Measurements from ENCODE around the gene PARP1.

The PARP1 gene

DNA sequence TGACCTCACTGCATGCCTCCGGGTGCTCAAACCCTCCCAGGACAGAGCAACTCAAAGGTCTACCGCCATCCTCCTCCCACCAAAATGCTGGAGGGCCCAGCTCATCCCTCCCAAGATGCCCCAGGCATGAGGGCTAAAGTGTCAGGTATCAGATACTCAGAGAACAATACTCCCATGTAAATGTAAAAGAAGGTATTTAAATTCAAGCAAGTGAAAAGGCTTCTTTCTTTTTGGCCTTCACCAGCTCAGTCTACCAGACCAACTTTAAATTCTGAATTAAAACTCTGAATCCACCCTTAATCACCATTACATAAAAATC lies 3.0 kb downstream of the PARP1 start:
- DNase-seq = no peak

DNA sequence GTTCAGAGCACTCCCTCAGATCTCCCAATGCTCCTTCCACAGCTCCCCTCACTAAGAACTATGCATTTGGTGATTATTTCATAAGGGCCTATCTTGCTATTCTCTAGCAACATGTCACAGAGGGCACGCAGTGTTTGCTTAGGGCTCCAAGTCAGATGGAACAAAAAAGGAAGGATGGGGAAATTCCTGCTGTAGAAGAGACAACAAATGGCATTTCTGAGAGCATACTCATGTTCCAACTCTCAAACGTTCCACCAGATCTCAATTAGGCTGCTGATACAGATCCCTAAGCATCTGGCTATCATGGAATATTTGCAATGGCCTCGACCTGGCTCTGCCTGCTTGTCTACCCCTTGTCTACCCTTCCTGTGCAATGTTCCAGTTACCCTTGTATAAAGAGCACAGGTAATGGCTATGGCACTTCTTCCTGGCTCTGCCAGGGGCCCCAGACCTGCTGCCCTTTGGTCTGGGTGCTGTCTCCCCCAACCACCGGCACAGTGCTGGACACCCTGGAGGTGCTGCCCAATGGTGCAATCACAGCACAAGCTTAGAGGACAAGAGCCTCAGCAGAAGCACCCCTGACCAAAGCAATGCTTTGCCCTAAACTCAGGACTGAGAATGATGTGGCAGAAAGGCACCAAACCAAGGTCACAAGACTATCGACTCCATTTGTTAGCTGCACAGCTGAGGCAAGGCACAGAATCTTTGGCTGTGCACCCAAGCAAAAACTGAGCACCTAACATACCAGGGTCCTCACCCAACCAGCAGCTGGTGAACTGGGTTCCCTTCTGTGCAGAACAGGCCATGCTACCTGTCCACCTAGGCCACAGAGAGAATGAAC lies 3.6 kb downstream of the PARP1 start:
- DNase-seq = no peak

DNA sequence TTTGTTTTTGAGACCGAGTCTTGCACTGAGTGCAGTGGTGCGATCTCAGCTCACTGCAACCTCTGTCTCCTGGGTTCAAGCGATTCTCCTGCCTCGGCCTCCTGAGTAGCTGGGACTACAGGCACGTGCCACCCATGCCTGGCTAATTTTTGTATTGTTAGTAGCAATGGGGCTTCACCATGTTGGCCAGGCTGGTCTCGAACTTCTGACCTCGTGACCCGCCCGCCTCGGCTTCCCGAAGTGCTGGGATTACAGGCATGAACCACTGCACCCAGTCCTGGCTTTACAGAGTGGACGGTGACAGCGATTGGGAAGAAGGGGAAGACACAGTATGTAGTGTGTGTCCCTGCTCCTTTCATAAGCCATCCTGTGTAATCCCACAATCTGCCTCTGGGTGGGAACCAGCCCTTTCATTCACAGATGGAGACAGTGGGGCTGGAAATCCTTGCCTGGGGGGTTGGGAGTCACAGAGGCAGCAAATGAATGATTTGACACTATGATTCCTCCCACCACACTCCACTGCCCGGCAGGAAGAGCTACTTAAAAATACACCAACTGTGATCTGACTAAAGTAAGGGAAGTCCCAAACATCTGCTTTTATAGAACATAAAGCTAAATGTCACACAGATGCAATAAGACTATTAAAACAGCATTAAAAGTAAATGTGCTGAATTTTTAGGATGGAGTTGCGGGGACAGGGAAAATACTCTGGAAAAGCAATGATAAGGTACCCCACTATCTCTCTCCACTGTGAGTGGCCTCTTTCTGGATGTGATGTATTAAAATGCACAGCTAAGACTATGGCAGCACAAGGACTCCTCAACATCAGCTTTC lies 4.5 kb downstream of the PARP1 start:
- peak in 1 of 2 experiments; percentile 2 for DNase-seq

DNA sequence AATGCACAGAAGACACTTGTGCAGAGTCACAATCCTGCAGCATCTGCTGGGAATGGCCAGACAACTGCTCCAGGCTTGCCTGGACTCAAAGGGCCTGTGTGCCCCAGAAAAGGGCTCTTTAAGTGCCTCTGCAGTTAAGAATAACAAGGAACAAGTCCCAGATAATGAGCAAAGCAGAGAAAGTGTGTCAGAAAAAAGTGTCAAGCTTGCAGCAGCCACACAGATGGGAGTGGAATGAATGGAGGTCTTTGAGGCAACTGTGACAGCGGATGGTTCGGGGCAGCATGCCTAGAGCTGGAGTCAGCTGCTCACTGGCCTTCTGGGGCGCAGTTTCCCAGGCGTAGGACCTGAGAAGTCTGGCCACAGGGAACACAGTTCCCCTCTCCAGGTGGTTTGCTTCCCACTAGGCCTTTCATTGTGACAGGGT lies 5.1 kb downstream of the PARP1 start:
- no peak for DNase-seq

DNA sequence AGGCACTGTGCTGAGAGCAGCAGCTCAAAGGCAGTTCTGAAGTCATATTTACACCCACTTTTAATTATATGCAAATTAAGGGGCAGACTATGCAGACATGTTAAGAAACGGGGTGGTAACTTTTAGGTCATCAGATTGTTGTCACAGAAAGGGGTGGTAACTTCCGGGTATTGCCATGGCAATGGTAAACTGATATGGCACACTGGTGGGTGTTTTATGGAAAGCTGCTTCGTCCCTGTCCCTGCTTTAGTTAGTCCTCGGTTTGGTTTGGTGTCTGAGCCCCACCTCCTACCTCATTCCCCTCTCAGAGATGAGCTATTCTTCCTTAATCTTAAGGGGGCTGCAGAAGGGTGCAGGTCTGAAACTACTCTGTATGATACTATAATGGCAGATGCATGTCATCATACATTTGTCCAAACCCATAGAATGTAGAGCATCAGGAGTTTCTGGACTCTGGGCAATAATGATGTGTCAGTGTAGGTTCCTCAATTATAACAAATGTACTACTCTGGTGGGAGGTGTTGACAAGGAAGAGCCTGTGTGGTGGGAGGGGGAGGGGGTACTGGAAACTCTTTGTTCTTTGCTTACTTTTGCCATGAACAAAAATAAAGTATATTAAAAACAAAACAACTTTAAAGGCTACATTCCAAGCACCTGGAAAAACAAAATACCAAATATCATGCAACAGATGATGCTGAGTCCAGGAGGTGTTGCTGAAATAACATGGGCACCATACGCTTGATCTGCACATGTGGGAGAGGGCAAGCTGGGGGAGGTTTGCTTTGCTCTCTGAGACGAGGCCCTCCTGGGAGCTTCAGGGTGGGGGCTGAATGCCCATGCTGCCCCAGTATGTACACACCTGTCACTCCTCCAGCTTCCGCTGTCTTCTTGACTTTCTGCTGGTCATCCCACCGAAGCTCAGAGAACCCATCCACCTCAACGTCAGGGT lies 6.3 kb downstream of the PARP1 start:
- DNase-seq = no peak

DNA sequence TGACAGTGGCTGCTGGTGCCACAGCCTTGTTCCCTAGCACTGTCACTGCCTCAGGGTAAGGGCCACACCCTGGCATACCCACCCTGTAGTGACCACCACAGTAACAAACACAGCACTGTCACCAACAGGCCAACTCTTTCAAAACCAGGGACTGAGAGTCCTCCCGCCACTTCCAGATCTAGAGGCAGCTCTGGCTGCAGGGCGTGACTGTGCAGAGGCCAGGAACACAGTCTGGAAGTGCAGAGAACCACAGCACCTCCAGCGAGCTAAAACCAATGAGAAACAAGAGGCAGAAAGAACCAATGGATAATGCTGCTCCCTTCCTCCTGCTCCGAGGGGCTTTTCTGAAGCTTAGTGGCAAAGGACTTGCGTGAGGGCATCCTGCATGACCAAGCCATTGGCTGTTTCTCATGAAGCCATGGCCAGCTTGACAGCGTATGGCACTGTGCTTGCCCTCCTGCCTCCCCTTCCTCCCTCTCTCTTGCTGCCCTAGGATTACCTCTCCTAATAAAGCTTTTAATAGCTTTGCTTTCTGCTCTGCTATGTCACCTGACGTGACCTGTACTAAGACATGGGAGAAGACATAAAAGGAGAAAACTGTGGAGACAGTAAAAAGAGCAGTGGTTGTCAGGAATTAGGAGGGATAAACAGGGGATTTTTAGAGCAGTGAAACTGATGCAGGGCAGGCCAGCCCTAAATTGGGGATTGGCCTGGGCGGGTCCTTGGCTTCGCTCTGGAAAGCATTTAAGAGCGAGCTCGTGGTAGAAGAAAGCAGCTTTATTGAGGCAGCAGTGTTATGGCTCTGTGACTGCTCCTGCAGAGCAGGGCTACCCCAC lies 7.2 kb downstream of the PARP1 start:
- no peak for DNase-seq

DNA sequence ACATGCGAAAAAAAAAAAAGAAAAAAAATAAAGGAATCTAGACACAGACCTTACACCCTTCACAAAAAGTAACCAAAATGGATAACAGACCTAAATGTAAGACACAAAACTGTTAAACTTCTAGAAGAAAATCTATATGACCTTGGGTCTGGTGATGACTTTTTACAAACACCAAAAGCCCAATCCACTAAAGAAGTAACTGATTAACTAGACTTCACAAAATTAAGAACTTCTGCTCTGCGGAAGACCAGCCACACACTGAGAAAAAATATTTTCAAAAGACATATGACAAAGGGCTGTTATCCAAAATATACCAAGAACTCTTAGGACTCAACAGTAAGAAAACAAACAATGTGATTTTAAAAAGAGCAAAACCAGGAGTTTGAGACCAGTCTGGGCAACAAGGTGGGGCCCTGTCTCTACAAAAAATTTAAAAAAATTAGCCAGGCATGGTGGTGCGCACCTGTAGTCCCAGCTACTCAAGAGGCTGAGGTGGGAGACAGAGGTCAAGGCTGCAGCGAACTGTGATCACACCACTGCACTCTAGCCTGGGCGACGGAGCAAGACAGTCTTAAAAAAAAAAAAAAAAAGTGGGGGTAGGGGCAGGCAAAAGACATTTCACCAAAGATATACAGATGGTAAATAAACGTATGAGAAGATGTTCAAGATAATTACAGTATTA lies 9.8 kb downstream of the PARP1 start:
- no peak for DNase-seq

DNA sequence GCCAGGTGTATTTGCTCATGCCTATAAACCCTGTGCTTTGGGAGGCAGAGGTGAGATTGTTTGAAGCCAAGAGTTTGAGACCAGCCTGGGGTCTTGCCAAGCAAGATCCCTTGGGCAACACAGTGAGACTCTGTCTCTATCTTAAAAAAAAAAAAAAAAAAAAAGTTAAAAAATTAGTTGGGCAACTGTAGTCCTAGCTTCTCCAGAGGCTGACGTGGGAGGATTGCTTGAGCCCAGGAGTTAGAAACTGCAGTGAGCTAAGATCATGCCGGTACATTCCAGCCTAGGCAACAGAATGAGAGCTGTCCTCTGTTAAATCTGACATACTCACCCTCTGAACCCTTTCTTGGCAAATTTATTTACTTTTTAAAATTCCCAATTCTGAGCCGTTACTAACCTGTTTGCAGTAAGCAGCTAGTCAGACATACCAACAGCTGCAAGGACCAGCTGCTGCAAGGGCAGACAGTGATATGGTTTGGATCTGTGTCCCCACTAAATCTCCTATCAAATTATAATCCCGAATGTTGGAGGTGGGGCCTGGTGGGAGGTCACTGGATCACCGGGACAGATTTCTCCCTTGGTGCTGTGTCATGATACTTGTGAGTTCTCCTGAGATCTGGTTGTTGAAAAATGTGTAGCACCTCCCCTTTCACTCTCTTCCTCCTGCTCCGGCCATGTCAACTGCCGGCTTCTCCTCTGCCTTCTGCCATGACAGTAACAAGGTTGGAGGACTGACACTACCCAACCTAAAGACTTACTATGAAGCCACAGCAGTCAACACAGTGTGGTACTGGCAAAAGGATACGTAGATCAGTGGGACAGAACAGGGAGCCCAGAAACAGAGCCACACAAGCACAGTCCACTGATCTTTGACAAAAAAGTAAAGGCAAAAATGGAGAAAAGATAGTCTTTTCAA lies 10.6 kb downstream of the PARP1 start:
- no peak for DNase-seq

DNA sequence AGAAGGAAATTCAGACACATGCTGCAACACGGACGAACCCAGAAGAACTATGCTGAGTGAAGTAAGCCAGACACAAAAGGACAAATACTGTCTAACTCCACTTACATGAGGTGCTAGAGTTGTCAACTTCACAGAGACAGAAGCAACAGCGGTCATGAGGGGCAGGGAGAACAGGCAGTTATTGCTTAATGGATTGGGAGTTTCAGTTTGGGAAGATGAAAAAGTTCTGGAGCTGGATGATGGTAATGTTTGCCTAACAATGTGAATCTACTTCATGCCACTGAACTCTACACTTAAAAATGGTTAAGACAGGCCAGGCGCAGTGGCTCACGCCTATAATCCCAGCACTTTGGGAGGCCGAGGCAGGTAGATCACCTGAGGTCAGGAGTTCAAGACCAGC lies 12.1 kb downstream of the PARP1 start:
- DNase-seq = no peak

DNA sequence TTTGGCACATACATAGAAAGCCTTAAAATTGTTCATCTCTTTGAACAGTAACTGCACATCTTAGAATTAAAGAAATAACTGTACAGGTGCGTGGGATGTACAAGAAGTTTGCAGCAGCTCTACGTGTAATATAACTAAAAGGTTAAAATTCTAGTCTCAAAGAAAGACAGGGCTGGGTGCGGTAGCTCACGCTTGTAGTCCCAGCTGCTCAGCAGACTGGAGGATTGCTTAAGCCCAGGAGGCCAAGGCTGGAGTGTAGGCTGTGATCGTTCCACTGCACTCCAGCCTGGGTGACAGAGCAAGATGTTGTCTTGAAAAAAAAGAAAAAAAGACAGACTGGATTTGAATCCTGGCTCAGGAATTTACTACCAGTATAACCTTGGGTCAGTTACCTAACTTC lies 13.4 kb downstream of the PARP1 start:
- no peak for DNase-seq

DNA sequence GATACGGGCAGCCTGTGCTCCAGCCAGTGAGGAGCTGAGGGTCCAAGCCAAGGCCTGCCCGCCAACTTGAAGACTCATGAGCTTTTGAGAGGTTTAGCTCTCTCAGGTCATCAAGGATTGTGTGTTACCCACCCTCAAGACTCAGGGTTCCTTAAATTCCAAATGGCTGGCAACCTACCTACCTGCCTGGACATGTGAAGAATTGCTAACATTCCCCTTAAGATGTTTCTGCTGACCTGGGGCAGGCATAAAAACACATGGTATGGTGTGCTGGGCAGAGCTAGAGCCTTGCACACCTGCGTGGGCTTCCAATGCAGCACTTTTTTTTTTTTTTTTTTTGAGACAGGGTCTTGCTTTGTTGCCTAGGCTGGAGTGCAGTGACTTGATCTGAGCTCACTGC lies 17.2 kb downstream of the PARP1 start:
- DNase-seq = no peak

DNA sequence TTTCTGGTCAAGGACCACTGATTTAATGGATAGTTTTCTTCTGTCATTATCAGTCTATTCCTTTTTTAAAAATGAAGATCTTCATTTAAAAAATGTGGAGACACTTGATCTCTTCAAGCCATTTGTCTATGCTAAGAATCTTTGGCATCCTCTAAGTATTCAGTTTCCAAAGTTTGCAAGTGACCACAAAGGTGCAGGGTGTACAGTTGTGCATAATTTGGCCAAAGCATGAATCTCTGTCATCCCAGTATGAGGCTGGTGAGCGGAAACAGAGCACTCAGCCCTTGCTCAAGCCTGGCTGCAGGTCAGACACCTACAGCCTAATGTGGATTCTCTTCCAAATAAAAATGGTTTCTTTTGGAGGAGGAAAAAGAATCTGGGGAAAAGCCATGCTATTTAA lies 19.8 kb downstream of the PARP1 start:
- no peak for DNase-seq

DNA sequence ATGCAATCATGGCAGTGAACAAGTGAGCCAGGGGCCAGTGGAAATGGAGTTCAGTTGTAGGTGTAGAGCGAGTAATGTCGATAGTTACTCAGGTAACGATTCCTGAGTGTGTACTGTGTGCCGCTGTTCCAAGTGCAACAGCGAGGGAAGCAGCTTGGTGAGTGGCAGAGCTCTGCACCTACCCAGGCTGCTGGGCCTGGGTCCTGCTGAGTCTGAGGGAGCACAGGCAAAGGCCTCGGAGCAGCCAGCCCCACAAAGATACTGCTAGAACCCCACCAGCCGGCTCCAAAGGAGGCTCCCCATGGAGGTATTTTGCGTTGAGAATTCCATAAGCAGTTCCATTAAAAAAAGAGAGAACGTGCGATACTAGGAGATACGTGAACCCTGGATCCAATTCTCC lies 23.2 kb downstream of the PARP1 start:
- DNase-seq = no peak

DNA sequence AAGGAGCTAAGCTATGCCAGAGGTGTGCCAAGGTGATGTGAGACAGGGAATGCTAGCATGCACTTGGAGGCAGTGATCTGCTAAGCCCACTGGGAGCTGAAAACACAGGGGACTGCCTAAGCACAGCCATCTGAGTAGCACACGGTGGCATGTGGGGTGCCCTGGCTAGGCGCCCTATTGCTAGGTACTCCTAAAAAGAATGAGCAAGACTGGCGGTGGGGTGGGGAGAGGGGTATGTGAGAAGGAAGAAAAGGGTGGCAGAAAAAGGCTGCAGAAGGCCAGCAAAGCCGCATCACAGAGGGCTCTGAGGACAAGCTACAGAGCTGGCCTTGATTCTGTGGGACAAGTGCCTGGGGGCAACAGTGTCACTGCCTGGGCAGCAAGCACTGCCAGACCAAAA lies 23.9 kb downstream of the PARP1 start:
- DNase-seq = no peak

DNA sequence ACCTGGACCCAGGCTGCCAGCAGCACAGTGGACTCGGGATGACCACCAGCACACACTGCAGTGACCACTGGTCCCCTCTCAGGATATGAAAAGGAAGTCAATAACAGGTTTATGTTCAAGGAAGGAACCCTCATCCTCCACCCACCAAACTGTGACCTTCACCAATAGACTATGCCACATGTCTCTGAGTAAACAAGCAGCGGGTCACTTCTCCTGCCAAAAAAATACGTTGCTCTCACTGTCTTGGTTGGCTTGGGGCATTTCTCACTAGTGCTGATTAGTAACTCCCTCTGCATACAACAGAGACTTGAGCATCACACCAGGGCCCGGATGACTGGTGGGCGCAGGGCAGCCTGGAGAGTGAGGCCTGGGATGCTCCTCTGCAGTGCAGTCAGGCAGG lies 25.9 kb downstream of the PARP1 start:
- no peak for DNase-seq

DNA sequence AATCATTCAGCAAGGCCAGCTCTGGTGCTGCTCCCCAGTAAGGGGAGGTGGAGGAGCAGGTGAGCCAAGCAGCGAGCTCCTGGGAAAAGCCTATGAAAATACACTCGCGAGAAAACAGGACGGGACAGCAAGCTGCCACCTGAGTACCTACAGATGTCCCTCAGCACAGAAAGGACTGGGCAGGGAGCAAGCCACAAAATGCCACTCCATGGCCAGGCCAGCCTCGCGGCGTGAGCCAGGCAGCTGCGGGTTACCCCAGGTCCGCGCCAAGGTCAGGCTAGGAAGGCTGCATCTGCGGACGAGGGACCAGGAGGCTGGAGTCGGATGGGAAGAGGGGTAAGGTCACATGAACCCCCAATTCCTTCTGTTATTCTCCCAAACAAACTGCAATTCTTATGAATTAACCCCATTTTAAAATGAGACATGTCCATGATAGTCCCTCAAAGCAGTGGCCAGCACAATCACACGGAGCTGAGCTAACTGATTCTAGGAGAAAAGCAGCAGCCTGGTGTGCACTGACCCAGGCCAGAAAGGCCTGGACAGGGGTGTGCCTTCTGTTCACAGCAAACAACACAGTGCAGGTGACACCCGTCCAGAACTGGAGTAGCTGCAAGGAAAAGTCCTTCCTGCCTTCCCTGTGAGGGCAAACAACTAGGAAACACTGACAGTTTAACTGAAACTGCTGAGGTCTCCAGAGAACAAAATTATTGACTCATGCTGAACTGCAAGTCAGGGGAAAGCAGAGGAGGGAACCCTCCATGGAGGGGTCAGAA lies 26.5 kb downstream of the PARP1 start:
- no peak for DNase-seq

DNA sequence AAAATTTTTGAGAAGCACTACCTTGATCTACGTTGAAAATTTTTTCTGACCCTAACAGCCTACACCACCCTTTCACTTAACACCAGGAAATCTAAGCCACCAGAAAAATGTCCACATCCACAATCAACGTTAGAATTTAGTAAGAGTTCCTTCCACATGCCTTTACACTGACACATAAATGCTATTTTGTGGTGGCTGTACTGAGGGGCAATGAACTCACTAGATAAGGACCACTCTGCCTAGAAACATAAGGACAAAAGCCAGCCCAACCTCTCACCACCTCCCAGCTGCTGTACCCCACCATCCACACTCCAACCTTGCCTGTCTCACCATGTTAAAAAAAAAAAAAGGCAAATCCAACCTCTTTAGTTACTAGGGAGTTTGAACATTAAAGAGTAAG lies 29.8 kb downstream of the PARP1 start:
- no peak for DNase-seq

DNA sequence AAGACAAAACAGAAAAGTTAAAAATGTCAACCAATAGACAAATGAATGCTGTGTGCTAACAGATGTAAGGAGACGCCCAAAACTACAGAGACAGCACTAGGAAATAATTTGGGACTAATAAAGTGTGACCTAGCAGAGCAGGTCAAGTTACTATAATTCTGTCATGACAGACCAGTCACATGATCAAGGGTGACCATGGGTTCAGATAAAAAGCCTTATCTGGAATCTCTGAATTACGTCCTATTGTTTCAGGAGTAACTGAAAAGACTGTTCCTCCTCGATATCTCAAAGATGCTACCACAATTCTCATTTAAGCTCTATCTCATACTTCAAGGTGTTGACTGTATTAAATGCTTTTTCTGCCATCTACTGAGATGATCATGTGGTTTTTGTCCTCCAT lies 31.6 kb downstream of the PARP1 start:
- DNase-seq = no peak

DNA sequence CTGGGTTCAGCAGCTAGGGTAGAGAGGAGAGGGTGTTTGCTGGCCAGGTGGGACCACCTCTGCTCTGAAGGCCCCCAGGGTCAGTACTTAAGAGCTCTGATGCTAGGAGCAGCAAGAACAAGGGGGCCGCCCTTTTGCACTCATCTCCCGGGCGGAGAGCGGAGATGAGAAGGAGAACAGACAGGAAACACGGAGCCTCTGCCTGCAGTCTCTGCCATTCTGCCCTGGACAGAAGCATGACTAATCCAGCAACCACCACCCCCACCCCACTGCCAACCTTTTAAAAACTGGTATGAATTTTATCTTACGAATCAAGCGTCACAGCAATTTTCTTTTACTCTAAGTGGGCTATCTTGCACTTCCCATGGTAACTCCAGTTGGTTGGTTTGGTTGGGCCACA lies 34.5 kb downstream of the PARP1 start:
- no peak for DNase-seq

DNA sequence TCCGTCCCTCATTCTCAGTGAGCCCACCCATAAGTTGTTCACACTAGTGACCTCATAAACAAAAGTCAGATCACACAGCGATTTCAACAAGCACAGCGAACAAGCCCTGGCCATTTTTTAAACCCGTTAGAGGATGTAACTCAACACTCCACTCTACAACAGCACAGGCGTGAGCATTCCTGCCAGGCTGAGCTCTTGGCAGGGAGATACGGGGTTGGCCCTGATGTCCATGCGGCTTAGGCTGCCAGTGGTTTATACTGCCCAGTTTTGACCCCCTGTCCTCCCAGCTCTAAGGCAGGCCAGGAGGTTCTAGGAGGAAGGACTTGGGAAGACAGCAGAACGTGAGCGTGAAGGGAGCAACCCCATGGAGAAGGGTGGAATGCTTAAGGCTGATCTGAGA lies 35.0 kb downstream of the PARP1 start:
- no peak for DNase-seq

Measured in SW 1271 (cell line).